HG03025 (cell line): ENCODE results near the gene PLCG2.
"Not testable (repeated sequence)": the region's sequence is repeated elsewhere in the genome, so short reads cannot be mapped to it uniquely, and the experiment has no call there.

Experiments used
- ATAC-seq: cut with Tn5 transposase; IDR thresholded peaks from one replicate; pipeline ENCODE4 v1.9.1; 2021; ENCODE audit warnings: mild to moderate bottlenecking, moderate library complexity; ENCODE audit not compliant: unreplicated experiment, low FRiP score

PLCG2 gene

GRCh38 chr16:81931927-81932326 is 152.8 kb downstream of the PLCG2 start:
- ATAC-seq = no peak

GRCh38 chr16:81932668-81933067 is 153.6 kb downstream of the PLCG2 start:
- no peak for ATAC-seq

GRCh38 chr16:81933361-81933760 is 154.3 kb downstream of the PLCG2 start:
- ATAC-seq = no peak

- ATAC-seq = not testable (repeated sequence)
Observed at GRCh38 chr16:81934711-81935110, 155.6 kb downstream of the PLCG2 start.

GRCh38 chr16:81936209-81937000 is 157.3 kb downstream of the PLCG2 start:
- ATAC-seq = no peak

GRCh38 chr16:81937305-81938038 is 158.4 kb downstream of the PLCG2 start:
- no peak for ATAC-seq

- ATAC-seq = no peak
Observed at GRCh38 chr16:81938326-81939163, 159.5 kb downstream of the PLCG2 start.

- no peak for ATAC-seq
Observed at GRCh38 chr16:81939164-81940056, 160.3 kb downstream of the PLCG2 start.

- no peak for ATAC-seq
Observed at GRCh38 chr16:81940781-81941560, 161.9 kb downstream of the PLCG2 start.

GRCh38 chr16:81942007-81942601 is 163.0 kb downstream of the PLCG2 start:
- no peak for ATAC-seq

GRCh38 chr16:81945665-81946064 is 166.6 kb downstream of the PLCG2 start:
- ATAC-seq = no peak

GRCh38 chr16:81946206-81946605 is 167.1 kb downstream of the PLCG2 start:
- ATAC-seq = no peak

- ATAC-seq = no peak
Observed at GRCh38 chr16:81951564-81951963, 172.5 kb downstream of the PLCG2 start.

DNA sequence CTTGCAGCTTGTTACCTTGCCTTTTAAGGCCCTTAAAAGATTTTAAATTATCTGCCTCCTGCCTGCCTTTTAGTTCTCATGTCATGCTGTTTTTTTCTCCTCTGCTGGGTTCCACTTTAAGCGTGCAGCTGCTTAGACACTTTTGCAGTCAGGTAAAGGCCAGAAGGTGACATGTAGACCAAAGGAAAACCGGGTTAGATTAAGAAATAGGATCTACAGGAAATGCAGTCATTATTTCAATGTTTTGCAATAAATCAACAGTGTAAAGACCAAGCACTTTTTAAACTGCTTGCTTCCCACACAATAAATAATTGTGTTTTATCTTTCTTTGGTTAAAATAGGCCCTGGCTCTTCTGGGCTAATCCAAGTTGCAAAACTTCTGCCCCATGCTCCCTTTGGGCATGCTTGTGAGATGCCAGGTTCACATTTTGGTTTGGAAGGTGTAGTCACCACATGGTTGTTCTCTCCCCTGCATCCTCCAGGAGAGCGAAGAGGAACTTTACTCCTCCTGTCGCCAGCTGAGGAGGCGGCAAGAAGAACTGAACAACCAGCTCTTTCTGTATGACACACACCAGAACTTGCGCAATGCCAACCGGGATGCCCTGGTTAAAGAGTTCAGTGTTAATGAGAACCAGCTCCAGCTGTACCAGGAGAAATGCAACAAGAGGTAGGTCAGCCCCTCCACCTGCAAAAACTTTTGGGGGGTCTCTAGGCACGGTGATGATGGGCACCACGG is 177.3 kb downstream of the PLCG2 start:
- ATAC-seq = no peak

- ATAC-seq = no peak
Observed at GRCh38 chr16:81964808-81965207, 185.7 kb downstream of the PLCG2 start.

- no peak for ATAC-seq
Observed at GRCh38 chr16:81967358-81967757, 188.3 kb downstream of the PLCG2 start.

GRCh38 chr16:81971853-81972252 is 192.8 kb downstream of the PLCG2 start:
- no peak for ATAC-seq

- ATAC-seq = no peak
Observed at GRCh38 chr16:81973737-81974136, 194.6 kb downstream of the PLCG2 start.
